ENCODE data around the gene TTLL8.

Gene TTLL8

DNA sequence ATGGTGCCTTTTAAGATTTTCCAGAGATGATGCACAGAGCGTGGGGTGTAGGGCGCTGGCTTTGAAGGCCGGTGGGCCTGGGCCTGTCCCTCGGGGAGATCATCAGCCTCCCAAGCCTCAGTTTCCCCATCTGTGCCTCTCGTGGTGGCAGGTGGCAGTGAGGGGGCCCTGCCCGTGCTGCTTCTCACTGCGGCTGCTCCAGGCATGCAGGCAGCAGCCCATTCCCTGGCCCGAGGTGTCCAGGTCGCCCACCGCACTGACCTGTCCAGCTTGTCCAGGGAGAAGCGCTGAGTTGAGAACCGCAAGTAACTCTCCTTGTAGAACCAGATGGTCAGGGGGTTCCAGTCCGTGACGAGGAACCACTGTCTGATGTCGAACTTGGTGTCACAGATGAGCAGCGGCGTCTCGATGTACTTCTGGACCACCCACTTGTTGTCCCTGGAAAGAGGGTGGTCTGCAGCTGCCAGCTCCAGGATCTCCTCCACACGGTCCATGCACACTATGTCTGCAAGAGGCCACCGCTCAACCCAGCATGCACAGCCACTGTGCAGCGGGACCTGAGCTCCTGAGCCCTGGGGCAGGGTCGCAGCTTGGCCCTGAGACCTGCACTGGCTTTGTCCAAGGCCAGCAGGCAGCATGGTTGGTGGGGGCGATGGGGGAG, 25.0 kb downstream of the TTLL8 start:
- Histone ChIP-seq H3K36me3 (replicated peaks) (no peaks in the 10 kb centered on the region), H3K4me3 (ENCODE audit: low read depth, low read length) (no peak overlapping the region), H3K27me3 (replicated peaks) (peaks cover 4% of the 10 kb centered on the region), H3K27ac (no peak overlapping the region)
- no peak for DNase-seq
- TF ChIP-seq, protein P1, sequence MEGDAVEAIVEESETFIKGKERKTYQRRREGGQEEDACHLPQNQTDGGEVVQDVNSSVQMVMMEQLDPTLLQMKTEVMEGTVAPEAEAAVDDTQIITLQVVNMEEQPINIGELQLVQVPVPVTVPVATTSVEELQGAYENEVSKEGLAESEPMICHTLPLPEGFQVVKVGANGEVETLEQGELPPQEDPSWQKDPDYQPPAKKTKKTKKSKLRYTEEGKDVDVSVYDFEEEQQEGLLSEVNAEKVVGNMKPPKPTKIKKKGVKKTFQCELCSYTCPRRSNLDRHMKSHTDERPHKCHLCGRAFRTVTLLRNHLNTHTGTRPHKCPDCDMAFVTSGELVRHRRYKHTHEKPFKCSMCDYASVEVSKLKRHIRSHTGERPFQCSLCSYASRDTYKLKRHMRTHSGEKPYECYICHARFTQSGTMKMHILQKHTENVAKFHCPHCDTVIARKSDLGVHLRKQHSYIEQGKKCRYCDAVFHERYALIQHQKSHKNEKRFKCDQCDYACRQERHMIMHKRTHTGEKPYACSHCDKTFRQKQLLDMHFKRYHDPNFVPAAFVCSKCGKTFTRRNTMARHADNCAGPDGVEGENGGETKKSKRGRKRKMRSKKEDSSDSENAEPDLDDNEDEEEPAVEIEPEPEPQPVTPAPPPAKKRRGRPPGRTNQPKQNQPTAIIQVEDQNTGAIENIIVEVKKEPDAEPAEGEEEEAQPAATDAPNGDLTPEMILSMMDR (IDR thresholded peaks at IDR 0.05; ENCODE audit: low read depth, low read length, missing control alignments), result no peak
- in situ Hi-C loops (cut with HindIII; ENCODE audit: low pct_ligation_motif_present, low sequenced_read_pairs), result no loop called here

DNA sequence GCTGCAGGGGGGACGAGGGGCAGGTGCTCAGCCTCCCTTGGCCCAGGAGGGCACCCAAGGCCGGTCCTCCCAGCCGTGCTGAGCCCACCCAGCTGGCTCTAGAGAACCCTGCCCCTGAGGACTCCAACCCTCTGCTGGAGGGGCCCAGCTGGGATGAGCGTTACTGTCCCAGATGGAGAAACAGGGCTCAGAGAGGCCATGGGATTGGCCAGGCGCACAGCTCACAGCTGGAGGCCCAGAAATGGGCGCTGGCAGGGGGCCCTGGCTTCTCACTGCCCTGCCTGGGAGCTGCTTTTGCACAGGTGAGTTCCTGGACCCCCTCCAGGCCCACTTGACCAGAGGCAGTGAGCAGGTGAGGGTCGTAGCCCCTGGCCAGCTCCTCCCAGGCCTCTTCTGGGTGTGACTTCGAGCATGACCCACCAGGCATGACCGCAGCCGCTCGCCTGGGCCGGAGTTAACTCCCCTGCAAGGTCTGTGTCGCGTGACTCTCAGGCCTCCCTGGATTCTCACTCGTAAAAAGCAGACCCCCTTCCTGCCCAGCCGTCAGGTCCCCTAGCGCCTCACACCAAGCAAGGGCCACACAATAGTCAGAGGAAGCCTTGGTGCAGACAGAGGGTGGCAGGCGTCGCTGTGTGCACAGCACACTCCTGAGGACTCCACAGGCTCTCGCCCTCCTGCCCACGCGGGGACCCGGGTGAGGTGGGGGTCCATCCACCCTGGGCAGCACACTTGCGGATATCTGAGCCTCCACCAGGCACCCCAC, 25.8 kb downstream of the TTLL8 start:
- no peaks in the 10 kb centered on the region for H3K36me3 ChIP-seq (replicated peaks)
- TF ChIP-seq, protein P1 (IDR thresholded peaks at IDR 0.05; ENCODE audit: low read depth, low read length, missing control alignments), result no peak
- no peak overlapping the region for H3K27ac ChIP-seq
- peaks cover 4% of the 10 kb centered on the region for H3K27me3 ChIP-seq (replicated peaks)
- in situ Hi-C loops (cut with HindIII; ENCODE audit: low pct_ligation_motif_present, low sequenced_read_pairs), result no loop called here
- no peak for DNase-seq
- no peak overlapping the region for H3K4me3 ChIP-seq (ENCODE audit: low read depth, low read length)

DNA sequence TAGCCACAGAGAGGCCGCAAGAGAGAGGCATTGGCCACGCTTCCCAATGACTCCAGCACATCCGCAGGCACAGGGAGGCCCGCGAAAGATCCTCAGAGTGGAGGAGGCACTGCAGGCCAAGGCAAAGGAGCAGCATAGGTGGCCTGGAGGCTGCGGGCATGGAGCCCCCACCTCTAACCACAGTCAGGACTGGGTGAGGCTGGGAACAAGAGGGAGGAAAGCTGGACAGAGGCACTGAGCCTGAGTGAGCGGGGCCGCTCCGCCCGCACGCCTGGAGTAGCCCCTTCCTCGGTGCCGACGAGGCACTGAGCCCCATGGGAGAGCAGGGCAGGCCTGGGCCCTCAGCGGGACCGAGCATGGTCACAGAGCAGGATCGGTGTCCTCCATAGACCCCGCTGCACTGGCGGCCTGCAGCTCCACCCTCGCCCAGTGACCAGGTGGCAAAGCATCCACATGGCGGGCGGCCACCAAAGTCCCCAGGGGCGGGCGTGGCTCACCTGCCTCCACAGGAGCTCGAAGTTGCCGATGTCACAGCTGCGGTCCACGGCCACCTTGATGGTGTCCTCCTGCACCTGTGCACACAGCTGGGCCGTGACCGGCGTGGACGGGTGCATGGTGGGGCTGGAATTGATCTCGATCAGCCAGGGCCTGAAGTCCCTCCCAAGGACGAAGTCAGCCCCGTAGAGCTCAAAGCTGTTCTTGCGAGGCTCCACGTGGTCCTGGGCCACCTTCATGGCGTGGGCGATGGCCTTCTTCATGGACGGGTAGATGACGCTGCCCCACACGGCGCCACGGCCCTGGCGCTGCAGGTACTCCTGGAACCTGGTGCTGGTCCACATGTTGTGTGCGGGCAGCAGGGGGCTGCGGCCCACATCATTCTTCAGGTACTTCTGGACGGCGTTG, 26.7 kb downstream of the TTLL8 start:
- in situ Hi-C loops (cut with HindIII; ENCODE audit: low pct_ligation_motif_present, low sequenced_read_pairs), result no loop called here
- H3K27ac ChIP-seq, result no peak overlapping the region
- TF ChIP-seq, protein P1 (IDR thresholded peaks at IDR 0.05; ENCODE audit: low read depth, low read length, missing control alignments), result no peak
- DNase-seq, result no peak
- H3K4me3 ChIP-seq (ENCODE audit: low read depth, low read length), result no peak overlapping the region
- peaks cover 4% of the 10 kb centered on the region for H3K27me3 ChIP-seq (replicated peaks)
- H3K36me3 ChIP-seq (replicated peaks), result no peaks in the 10 kb centered on the region

DNA sequence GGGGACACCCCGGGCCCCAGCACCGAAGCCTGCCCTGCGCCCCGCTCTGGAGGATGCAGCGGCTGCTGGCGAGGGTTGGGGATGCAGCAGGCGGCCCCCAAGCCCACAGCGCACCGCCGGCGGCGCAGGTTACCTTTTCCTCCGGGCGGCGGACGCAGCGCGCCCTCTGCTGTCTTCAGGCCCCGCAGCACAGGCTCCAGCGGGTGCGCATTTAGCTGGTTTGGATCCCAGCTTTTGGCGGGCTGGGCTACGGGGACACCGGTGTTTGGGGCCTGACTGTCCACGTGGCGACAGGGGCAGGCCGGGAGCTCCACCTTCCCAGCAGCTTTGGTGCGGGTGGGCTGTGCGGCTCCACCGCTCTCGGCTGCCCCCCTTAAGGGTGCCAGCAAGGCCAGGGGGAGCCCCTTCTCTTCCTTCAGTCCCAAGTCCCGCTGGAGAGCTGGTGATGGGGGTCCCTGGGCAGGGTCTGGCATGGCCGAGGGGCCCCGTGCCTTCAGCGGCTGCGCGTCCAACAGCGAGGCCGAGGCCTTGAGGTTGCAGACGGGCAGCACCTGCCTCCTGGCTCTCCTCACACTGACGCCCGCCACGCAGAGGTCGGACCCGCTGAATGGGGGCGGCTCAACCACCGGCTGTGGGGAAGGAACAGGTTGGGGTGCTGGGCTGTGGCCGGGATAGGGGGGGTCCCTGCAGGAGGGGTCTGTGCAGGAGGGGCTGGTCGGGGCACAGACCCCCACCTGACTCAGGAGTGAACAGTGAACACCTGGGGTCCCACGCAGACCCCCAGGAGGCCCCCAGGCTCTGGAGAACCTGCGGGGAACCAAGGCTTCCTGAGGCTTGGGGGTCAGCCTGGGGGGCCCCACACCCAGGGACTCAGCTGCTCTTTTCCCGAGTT, 27.6 kb downstream of the TTLL8 start:
- no peak overlapping the region for H3K27ac ChIP-seq
- H3K27me3 ChIP-seq (replicated peaks), result peaks cover 4% of the 10 kb centered on the region
- in situ Hi-C loops (cut with HindIII; ENCODE audit: low pct_ligation_motif_present, low sequenced_read_pairs), result no loop called here
- no peaks in the 10 kb centered on the region for H3K36me3 ChIP-seq (replicated peaks)
- TF ChIP-seq, protein P1 (IDR thresholded peaks at IDR 0.05; ENCODE audit: low read depth, low read length, missing control alignments), result peak; percentile 85
- no peak overlapping the region for H3K4me3 ChIP-seq (ENCODE audit: low read depth, low read length)
- DNase-seq, result peak; percentile 26
